Ascending aorta (tissue), 2 donors: ENCODE data around the gene NME8. TPM values are rescaled to one million over a fixed set of nuclear protein-coding genes. Genes with fewer than 3 reads are reported as not detected.

Source experiments
- DNase-seq, 2 donors: peaks; one replicate each; pipeline ENCODE4 v3.0.0-alpha.2; 2019; ENCODE audit warnings: low spot score in 2 of 2
- H3K27ac ChIP-seq, 2 donors: fragments of 200-600 bp; sonication (generic); one replicate each; pipeline ENCODE4 v1.5.1; 2016 to 2017; ENCODE audit warnings: mild to moderate bottlenecking in 1 of 2
- H3K27me3 ChIP-seq: fragments of 200-600 bp; sonication (generic); one replicate; pipeline ENCODE4 v1.5.1; 2017
- H3K36me3 ChIP-seq, 2 donors: fragments of 200-600 bp; sonication (generic); one replicate each; pipeline ENCODE4 v1.5.1; 2016
- H3K4me1 ChIP-seq, 2 donors: fragments of 200-600 bp; sonication (generic); one replicate each; pipeline ENCODE4 v1.5.1; 2016 to 2017; ENCODE audit warnings: mild to moderate bottlenecking in 1 of 2
- H3K4me3 ChIP-seq, 2 donors: fragments of 200-600 bp; sonication (generic); one replicate each; pipeline ENCODE4 v1.5.1; 2016 to 2017; ENCODE audit warnings: mild to moderate bottlenecking in 1 of 2
- H3K9me3 ChIP-seq, 2 donors: fragments of 200-600 bp; sonication (generic); one replicate each; pipeline ENCODE4 v1.5.1; 2016
- CTCF ChIP-seq, 3 experiments: fragments of 200-600 bp in 2 of 3; fragments of 450-650 bp in 1 of 3; sonication (generic) in 2 of 3; IDR thresholded peaks; one replicate each; pipeline ENCODE4 v1.5.1; 2016 to 2019; ENCODE audit warnings: antibody characterized with exemption in 3 of 3, mild to moderate bottlenecking in 1 of 3, moderate library complexity in 1 of 3
- intact Hi-C: fragments of 100-400 bp; cut with DNase I; formaldehyde crosslinking; loops from one replicate; pipeline ENCODE4 v1.15.1; 2023
- total RNA-seq: library from RNA; depleted of rRNA; stranded (reverse); fragments of >200 nt; gene quantifications from one replicate; pipeline ENCODE4 v1.1.0, GENCODE V29; 2016

Gene NME8
- total RNA-seq, 1 donor from 2014 or later = 0.96 TPM

GRCh38 chr7:37901236-37901827 lies 52.9 kb downstream of the NME8 start:
- no peaks in the 10 kb centered on the region for H3K4me1 ChIP-seq
- DNase-seq = no peak
- H3K36me3 ChIP-seq = peaks cover 0 to 7% of the 10 kb centered on the region in 2 donors
- intact Hi-C loops = loop anchor here (1.0 to 2.0 kb wide), 2 partner anchors 205 to 321 kb away; no protein-coding TSS in a partner anchor
- H3K9me3 ChIP-seq = no peaks in the 10 kb centered on the region
- no peak overlapping the region for H3K4me3 ChIP-seq
- H3K27me3 ChIP-seq = no peaks in the 10 kb centered on the region
- peak; percentile 32 to 79 (median 72) for TF ChIP-seq CTCF (IDR thresholded peaks at IDR 0.05)
- H3K27ac ChIP-seq = no peak overlapping the region

DNA sequence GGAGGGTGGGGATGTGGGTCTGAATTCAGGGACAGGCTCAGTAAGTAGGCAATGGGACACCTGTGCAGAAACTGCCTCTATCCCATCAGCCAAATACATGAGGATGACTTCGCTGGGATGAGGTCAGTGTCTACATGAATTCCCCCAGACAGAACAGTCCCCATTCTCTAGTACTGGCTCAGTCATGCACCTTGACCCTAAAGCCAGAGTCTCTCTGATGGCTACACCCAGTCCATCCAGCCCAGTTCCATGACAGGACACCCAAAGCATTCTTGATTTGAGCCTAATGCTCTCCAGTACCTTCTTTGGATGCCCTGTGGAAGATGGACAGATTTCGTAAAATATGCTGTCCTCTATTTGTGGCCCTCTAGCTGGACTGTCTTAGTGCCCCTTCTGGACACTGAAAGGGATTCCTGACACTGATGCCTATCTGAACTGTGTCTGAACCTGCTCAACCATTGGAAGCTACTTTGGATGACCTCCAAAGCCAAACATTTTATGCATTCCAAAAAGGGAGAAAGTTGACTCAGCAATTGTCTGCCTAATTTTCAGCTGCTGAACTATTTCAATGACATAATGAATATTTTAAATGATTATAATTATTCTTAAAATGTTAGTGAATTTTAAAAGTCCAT lies 53.6 kb downstream of the NME8 start:
- Histone ChIP-seq H3K27ac (no peak overlapping the region), H3K4me1 (no peaks in the 10 kb centered on the region), H3K27me3 (no peaks in the 10 kb centered on the region), H3K4me3 (no peak overlapping the region), H3K9me3 (no peaks in the 10 kb centered on the region), H3K36me3 (peaks cover under 1 to 10% of the 10 kb centered on the region in 2 donors)
- intact Hi-C loops = loop anchor here (1.0 to 2.0 kb wide), 2 partner anchors 205 to 320 kb away; no protein-coding TSS in a partner anchor
- no peak for TF ChIP-seq CTCF (IDR thresholded peaks at IDR 0.05)
- DNase-seq = no peak

DNA sequence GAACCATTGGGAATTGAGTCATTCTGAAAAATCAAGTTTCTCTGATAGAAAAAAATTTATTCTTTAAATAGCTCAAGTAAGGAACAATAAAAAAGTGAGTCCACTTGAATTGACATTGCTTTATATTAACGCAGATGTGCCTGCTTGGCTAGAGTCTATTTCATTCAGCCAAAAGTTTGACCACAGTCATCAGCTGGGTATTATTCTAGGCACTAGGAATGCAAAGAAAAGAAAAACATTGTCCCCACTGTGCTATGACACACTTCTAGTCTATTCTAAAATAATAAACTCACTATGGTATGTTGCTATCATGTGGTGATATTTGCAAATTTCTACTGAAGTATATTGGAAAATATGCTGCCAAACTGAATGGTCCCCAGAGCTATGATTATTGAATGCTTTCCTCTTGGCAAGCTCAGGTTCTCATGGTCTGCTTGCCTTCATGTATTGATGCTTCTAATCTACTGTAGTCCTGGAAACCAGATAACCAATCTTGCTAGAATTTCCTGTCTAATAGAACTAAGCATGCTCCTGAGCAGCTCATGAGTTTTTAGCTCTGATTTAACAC lies 59.9 kb downstream of the NME8 start:
- no peaks in the 10 kb centered on the region for H3K9me3 ChIP-seq
- H3K27me3 ChIP-seq = no peaks in the 10 kb centered on the region
- no peak for DNase-seq
- H3K36me3 ChIP-seq = peaks cover 3 to 10% of the 10 kb centered on the region in 2 donors
- H3K4me3 ChIP-seq = peak overlapping the region in 1 of 2 donors; percentile 3
- intact Hi-C loops = no loop called here
- peaks cover 0 to 7% of the 10 kb centered on the region in 2 donors for H3K4me1 ChIP-seq
- no peak for TF ChIP-seq CTCF (IDR thresholded peaks at IDR 0.05)
- peak overlapping the region; percentile 58 to 64 for H3K27ac ChIP-seq

DNA sequence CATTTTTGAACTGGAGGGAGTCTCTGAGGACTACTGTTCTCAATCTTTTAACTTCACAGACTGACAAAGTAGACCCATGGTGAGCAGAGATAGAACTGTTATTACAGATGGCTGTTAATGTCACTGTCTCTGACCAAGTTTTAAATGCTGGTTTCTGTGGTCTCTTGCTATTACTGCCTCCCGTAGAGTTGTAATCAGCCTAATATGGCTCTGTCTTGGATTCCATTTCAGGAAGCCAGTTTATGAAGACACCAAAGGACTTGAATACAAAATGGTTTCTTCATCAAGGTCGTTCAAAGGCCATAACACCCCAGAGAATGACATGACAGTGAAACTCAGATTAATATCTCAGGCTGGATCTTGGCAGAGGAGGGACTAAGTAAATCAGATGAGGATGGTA lies 64.4 kb downstream of the NME8 start:
- Histone ChIP-seq H3K27ac (peak overlapping the region; percentile 54 to 61), H3K36me3 (no peaks in the 10 kb centered on the region), H3K27me3 (no peaks in the 10 kb centered on the region), H3K4me3 (no peak overlapping the region), H3K9me3 (no peaks in the 10 kb centered on the region), H3K4me1 (peaks cover 0 to 3% of the 10 kb centered on the region in 2 donors)
- no peak for DNase-seq
- no peak for TF ChIP-seq CTCF (IDR thresholded peaks at IDR 0.05)
- intact Hi-C loops = loop anchor here (10.0 kb wide), 1 partner anchor 188 kb away; no protein-coding TSS in a partner anchor

DNA sequence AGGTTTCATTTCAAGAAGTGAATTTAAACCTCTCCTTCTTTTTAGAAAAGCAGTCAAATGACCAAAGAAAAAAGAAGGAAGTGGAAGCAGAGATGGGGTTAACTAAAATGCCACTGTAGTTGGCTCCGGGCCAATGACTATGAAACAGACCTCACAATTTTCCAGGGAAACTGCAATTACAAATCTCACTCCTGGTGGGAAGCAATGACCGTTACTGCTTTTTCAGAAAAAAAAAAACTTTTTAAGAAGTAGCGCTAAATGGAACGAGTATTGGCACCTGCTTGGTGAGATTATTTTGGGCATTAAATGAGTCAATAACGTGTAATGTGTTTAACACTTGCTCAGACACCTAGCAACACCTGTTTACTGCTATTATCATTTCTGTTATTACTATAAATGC lies 67.0 kb downstream of the NME8 start:
- DNase-seq = peak in 1 of 2 donors; percentile 71
- H3K4me1 ChIP-seq = peaks cover 0 to 3% of the 10 kb centered on the region in 2 donors
- peak overlapping the region; percentile 88 for H3K27ac ChIP-seq
- H3K9me3 ChIP-seq = no peaks in the 10 kb centered on the region
- peak overlapping the region; percentile 67 to 74 for H3K4me3 ChIP-seq
- intact Hi-C loops = loop anchor here (5.0 to 10.0 kb wide), 3 partner anchors 191 to 307 kb away; no protein-coding TSS in a partner anchor
- H3K36me3 ChIP-seq = no peaks in the 10 kb centered on the region
- TF ChIP-seq CTCF (IDR thresholded peaks at IDR 0.05) = no peak
- H3K27me3 ChIP-seq = no peaks in the 10 kb centered on the region
